HepG2 (cell line): Measurements from ENCODE around the gene RILPL1. TPM values are rescaled to one million over a fixed set of nuclear protein-coding genes. Genes with fewer than 3 reads are reported as not detected.

ENCODE experiments used
- AHDC1 ChIP-seq: sonication (generic); formaldehyde crosslinking; IDR thresholded peaks from 2 replicates; pipeline ENCODE4 v1.5.1; 2020; ENCODE audit warnings: mild to moderate bottlenecking, missing genetic modification reagents, borderline replicate concordance
- HIVEP1 ChIP-seq: sonication (generic); formaldehyde crosslinking; IDR thresholded peaks from 2 replicates; pipeline ENCODE4 v1.4.0; 2020; ENCODE audit warnings: mild to moderate bottlenecking, missing genetic modification reagents
- MNT ChIP-seq: fragments of 450-650 bp; IDR thresholded peaks from 2 replicates; pipeline ENCODE4 v1.6.1; 2016
- PRMT3 ChIP-seq: sonication (generic); formaldehyde crosslinking; IDR thresholded peaks from 2 replicates; pipeline ENCODE4 v1.8.1; 2022; ENCODE audit warnings: low read depth, mild to moderate bottlenecking, moderate library complexity, missing genetic modification reagents, borderline replicate concordance
- TBL1XR1 ChIP-seq: fragments of 150-350 bp; IDR thresholded peaks from 2 replicates; pipeline ENCODE4 v1.6.1; 2014; ENCODE audit warnings: borderline replicate concordance, low read length; ENCODE audit not compliant: partially characterized antibody
- TP53 ChIP-seq: sonication (generic); formaldehyde crosslinking; conservative IDR thresholded peaks from 2 replicates; pipeline ENCODE4 v1.4.0; 2020; ENCODE audit warnings: missing genetic modification reagents
- ZNF792 ChIP-seq: IDR thresholded peaks from 2 replicates; pipeline ENCODE4 v1.6.1; 2016
- polyA plus RNA-seq, 8 experiments: library from polyadenylated mRNA; depleted of rRNA in 3 of 8; stranded (reverse) in 7 of 8; unstranded in 1 of 8; fragments of >200 nt; fragmentation: Illumina TruSeq in 4 of 8; extraction: Trizol in 4 of 8; gene quantifications; 2 replicates each; pipeline versions ENCODE4 v1.2.1 to v1.2.3, GENCODE V29; 2011 to 2016; ENCODE audit warnings: low read depth in 4 of 8, missing spikeins in 1 of 8, mixed read lengths in 1 of 8; ENCODE audit not compliant: insufficient read depth in 1 of 8
- total RNA-seq, 5 experiments: library from RNA; depleted of rRNA; stranded (reverse); fragments of >200 nt; fragmentation: Illumina TruSeq; extraction: Trizol; gene quantifications; 2 replicates each; pipeline ENCODE4 v1.2.3, GENCODE V29; 2016; ENCODE audit warnings: low read depth in 1 of 5

RILPL1 gene
- total and polyA plus RNA-seq, 2 of the 13 experiments (the other 11 are each of a cell fraction or from before 2014, with no cell fraction given) = 5.8 to 28.4 TPM

GRCh38 chr12:123497065-123497464, 36.5 kb downstream of the RILPL1 start (continued):
- TF ChIP-seq MNT (no peak), TBL1XR1 (no peak), PRMT3 (no peak), ZNF792 (CRISPR knock-in tag) (no peak), TP53 (no peak), HIVEP1 (CRISPR knock-in tag) (no peak), AHDC1 (CRISPR knock-in tag) (no peak)
